HL-60 (cell line): Measurements from ENCODE around the gene MYO1D.

Experiments used
- CTCF ChIP-seq: IDR thresholded peaks from one replicate; pipeline ENCODE4 v1.5.1; 2011; ENCODE audit warnings: low read length, control low read depth, inconsistent platforms; ENCODE audit not compliant: insufficient read depth
- GABPA ChIP-seq: IDR thresholded peaks from 2 replicates; pipeline ENCODE4 v1.6.1; 2012; ENCODE audit warnings: low read depth
- POLR2AphosphoS5 ChIP-seq: IDR thresholded peaks from 2 replicates; pipeline ENCODE4 v1.6.1; 2012; ENCODE audit warnings: low read depth
- SPI1 ChIP-seq: IDR thresholded peaks from 2 replicates; pipeline ENCODE4 v1.6.1; 2012; ENCODE audit warnings: low read depth, mild to moderate bottlenecking, borderline replicate concordance

GRCh38 chr17:32460054-32460453 is 416.9 kb downstream of the MYO1D start:
- TF ChIP-seq CTCF (no peak), POLR2AphosphoS5 (no peak), GABPA (no peak), SPI1 (no peak)
